ENCODE data around the gene MAN2B1. TPM values are rescaled to one million over a fixed set of nuclear protein-coding genes. Genes with fewer than 3 reads are reported as not detected.
"Not testable (repeated sequence)": the region's sequence is repeated elsewhere in the genome, so short reads cannot be mapped to it uniquely, and the experiment has no call there.

The MAN2B1 gene
- 45.7 and 47.5 TPM in 2 replicates for total RNA-seq
- polyA plus RNA-seq: 22.1 and 25.3 TPM in 2 replicates

DNA sequence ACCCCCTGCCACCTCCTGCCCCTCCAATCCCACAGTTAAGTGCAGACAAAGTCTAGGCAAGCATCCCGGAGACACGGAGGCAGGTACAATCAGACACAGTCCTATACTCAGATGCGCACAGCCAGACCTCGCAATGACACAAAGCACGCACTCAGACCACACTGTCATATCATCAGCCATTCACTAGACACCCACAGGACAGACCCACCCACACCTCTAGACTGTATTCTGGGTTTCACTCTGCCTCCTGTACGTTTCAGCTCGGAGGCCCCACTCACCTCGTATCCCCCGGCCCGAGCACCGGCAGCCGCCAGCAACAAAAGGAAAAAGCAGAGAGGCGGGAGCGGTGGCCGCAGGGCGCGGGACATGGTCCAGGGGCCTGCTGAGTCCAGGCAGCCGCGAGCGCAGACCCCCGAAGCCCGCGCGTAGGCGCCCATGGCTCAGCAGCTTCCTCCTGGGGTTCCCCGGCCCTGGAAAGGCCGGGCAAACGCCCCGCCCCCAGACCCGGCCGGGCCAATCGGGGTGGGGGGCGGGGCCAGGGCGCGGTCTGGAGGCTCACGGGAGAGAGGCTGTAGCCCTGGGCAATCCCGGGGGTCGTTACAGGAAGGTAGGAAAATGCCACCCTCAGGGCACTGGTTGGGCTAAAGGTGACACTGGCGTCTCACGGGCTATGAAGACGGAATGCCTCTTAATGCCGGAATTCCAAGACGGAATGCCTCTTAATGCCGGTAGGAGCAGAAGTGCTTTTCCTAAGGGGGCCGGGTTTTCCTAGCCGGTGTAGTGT lies at the start of gene MAN2B1, which contains the start of gene WDR83:
Gene MAN2B1, minus strand, starts transcription at position 478 of the 784 bp plus-strand sequence. Its CDS starts 41 bp downstream, at position 437.
Gene WDR83, plus strand, starts transcription at position 543 of the 784 bp plus-strand sequence. CDS start 2,984 bp downstream, outside the sequence.
- no peak for TF ChIP-seq CTCF (IDR thresholded peaks at IDR 0.05; ENCODE audit: low read depth, low read length)
- Histone ChIP-seq H3K27ac (peak within 1 kb of the TSS; percentile 70), H3K4me1 (ENCODE audit: low read depth) (peaks cover 19% of the 10 kb centered on the region), H3K27me3 (no peaks in the 10 kb centered on the region), H3K4me3 (peak within 1 kb of the TSS; percentile 82), H3K9me3 (ENCODE audit: low read depth) (no peaks in the 10 kb centered on the region), H3K36me3 (peaks cover 11% of the 10 kb centered on the region)
- DNase-seq (ENCODE audit: low read depth in 1 of 2, low spot score in 1 of 2): peak; percentile 71 to 91

DNA sequence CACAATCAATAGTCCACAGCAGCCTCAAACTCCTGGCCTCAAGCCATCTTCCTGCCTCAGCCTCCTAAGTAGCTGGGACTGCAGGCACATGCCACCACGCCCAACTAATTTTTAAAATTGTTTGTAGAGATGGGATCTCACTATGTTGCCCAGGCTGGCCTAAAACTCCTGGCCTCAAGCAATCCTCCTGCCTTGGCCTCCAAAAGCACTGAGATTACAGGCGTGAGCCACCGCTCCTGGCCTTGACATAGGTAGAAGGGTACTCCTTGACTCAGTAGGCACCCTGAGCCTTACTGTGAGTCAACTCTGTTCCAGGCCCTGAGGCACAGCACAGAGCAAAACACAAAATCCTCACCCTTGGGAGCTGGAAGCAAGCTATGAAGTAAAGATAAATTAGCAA lies 49.4 kb upstream of the MAN2B1 start:
- peaks cover 31% of the 10 kb centered on the region for H3K36me3 ChIP-seq
- no peak for TF ChIP-seq CTCF (IDR thresholded peaks at IDR 0.05; ENCODE audit: low read depth, low read length)
- DNase-seq (ENCODE audit: low read depth in 1 of 2, low spot score in 1 of 2): no peak

GRCh38 chr19:12715102-12715501 lies 48.6 kb upstream of the MAN2B1 start:
- Histone ChIP-seq H3K4me3 (no peak overlapping the region), H3K9me3 (ENCODE audit: low read depth) (no peaks in the 10 kb centered on the region), H3K27ac (no peak overlapping the region), H3K27me3 (no peaks in the 10 kb centered on the region), H3K36me3 (peaks cover 38% of the 10 kb centered on the region), H3K4me1 (ENCODE audit: low read depth) (no peaks in the 10 kb centered on the region)
- no peak for DNase-seq (ENCODE audit: low read depth in 1 of 2, low spot score in 1 of 2)
- no peak for TF ChIP-seq CTCF (IDR thresholded peaks at IDR 0.05; ENCODE audit: low read depth, low read length)

More for the DNA sequence above, 49.4 kb upstream of the MAN2B1 start:
- Histone ChIP-seq H3K9me3 (ENCODE audit: low read depth) (no peaks in the 10 kb centered on the region), H3K27me3 (no peaks in the 10 kb centered on the region), H3K4me1 (ENCODE audit: low read depth) (peaks cover 4% of the 10 kb centered on the region), H3K27ac (no peak overlapping the region), H3K4me3 (no peak overlapping the region)

GRCh38 chr19:12713304-12713703 lies 46.8 kb upstream of the MAN2B1 start:
- H3K27ac ChIP-seq; H3K9me3 ChIP-seq (ENCODE audit: low read depth); DNase-seq (ENCODE audit: low read depth in 1 of 2, low spot score in 1 of 2); H3K4me1 ChIP-seq (ENCODE audit: low read depth); H3K27me3 ChIP-seq; H3K4me3 ChIP-seq: not testable (repeated sequence)
- H3K36me3 ChIP-seq: peaks cover 47% of the 10 kb centered on the region

DNA sequence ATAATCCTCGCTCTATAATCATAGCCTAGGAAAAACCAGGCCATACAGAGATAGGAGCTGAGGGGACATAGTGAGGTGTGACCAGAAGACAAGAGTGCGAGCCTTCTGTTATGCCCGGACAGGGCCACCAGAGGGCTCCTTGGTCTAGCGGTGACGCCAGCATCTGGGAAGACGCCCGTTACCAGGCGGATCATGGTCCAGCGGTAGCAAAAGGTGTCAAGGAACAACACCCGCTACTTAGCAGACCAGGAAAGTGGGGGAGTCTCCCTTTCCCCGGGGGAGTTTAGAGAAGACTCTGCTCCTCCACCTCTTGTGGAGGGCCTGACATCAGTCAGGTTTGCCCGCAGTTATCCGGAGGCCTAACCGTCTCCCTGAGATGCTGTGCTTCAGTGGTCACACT lies 45.5 kb upstream of the MAN2B1 start:
- peak; percentile 14 for TF ChIP-seq CTCF (IDR thresholded peaks at IDR 0.05; ENCODE audit: low read depth, low read length)
- not testable (repeated sequence) for H3K27ac ChIP-seq; H3K9me3 ChIP-seq (ENCODE audit: low read depth); H3K4me3 ChIP-seq; DNase-seq (ENCODE audit: low read depth in 1 of 2, low spot score in 1 of 2); H3K27me3 ChIP-seq; H3K4me1 ChIP-seq (ENCODE audit: low read depth)
- H3K36me3 ChIP-seq: peaks cover 47% of the 10 kb centered on the region

DNA sequence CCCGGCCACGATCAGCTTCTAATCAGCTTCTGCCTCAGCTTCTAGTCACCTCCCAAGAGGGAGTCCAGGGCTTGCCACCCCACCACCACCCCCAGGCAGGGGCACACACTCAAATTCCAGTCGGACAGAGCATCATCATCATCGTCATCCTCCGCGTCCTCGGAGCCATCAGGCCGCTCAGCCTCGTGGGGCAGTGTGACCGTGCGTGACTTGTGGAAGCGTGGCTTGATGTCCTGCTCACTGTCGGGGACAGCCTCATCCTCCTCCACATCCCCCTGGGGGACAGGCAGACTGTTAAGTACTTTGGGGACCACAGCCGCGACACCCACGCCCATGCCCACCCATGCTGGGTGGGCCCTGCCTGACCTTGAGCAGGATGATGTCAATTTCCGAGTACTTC lies 44.6 kb upstream of the MAN2B1 start:
- peaks cover 56% of the 10 kb centered on the region for H3K36me3 ChIP-seq
- H3K9me3 ChIP-seq (ENCODE audit: low read depth): no peaks in the 10 kb centered on the region
- H3K27me3 ChIP-seq: no peaks in the 10 kb centered on the region
- H3K27ac ChIP-seq: no peak overlapping the region
- H3K4me1 ChIP-seq (ENCODE audit: low read depth): no peaks in the 10 kb centered on the region
- DNase-seq (ENCODE audit: low read depth in 1 of 2, low spot score in 1 of 2): no peak
- no peak overlapping the region for H3K4me3 ChIP-seq
- no peak for TF ChIP-seq CTCF (IDR thresholded peaks at IDR 0.05; ENCODE audit: low read depth, low read length)

Data from cardiac muscle cell (in vitro differentiated cells and primary cell).